Trophoblast cell (in vitro differentiated cells and primary cell): ENCODE results near the gene IL10RB.

Source experiments
- DNase-seq, 2 donors: peaks; one replicate each; pipeline ENCODE4 v3.0.0-alpha.2; 2016
- H2AFZ ChIP-seq: 2 replicates; pipeline ENCODE4 v1.6.1; 2013; ENCODE audit warnings: low read length, moderate library complexity, mild to moderate bottlenecking; ENCODE audit not compliant: insufficient read depth, poor library complexity
- H2AK5ac ChIP-seq: 2 replicates; pipeline ENCODE4 v1.6.1; 2013; ENCODE audit warnings: mild to moderate bottlenecking, low read length
- H2BK120ac ChIP-seq: 2 replicates; pipeline ENCODE4 v1.6.1; 2013; ENCODE audit warnings: low read length, mild to moderate bottlenecking, moderate library complexity; ENCODE audit not compliant: insufficient read depth, poor library complexity
- H2BK12ac ChIP-seq: 2 replicates; pipeline ENCODE4 v1.6.1; 2013; ENCODE audit warnings: mild to moderate bottlenecking, low read length, moderate library complexity
- H2BK5ac ChIP-seq: 2 replicates; pipeline ENCODE4 v1.6.1; 2013; ENCODE audit warnings: low read length, low read depth, moderate library complexity, mild to moderate bottlenecking; ENCODE audit not compliant: poor library complexity
- H3K14ac ChIP-seq: 2 replicates; pipeline ENCODE4 v1.6.1; 2013; ENCODE audit warnings: mild to moderate bottlenecking, low read length
- H3K18ac ChIP-seq: 2 replicates; pipeline ENCODE4 v1.6.1; 2013; ENCODE audit warnings: mild to moderate bottlenecking, low read length
- H3K23ac ChIP-seq: 2 replicates; pipeline ENCODE4 v1.6.1; 2013; ENCODE audit warnings: low read length
- H3K27ac ChIP-seq: 2 replicates; pipeline ENCODE4 v1.5.1; 2013; ENCODE audit warnings: low read depth, mild to moderate bottlenecking, inconsistent platforms, low read length, moderate library complexity
- H3K27me3 ChIP-seq: 2 replicates; pipeline ENCODE4 v1.6.1; 2013; ENCODE audit warnings: inconsistent platforms, mild to moderate bottlenecking, low read length, moderate library complexity; ENCODE audit not compliant: insufficient read depth
- H3K36me3 ChIP-seq, 2 experiments: 1 replicate in 1 of 2; 2 replicates in 1 of 2; pipeline ENCODE4 v1.6.1; 2013; ENCODE audit warnings: low read length in 2 of 2, mild to moderate bottlenecking in 2 of 2, moderate library complexity in 1 of 2; ENCODE audit not compliant: insufficient read depth in 2 of 2, control insufficient read depth in 1 of 2
- H3K4ac ChIP-seq: 2 replicates; pipeline ENCODE4 v1.6.1; 2013; ENCODE audit warnings: low read depth, mild to moderate bottlenecking, low read length, moderate library complexity
- H3K4me1 ChIP-seq, 2 experiments: 1 replicate in 1 of 2; 2 replicates in 1 of 2; pipeline ENCODE4 v1.6.1; 2013; ENCODE audit warnings: low read length in 2 of 2, mild to moderate bottlenecking in 2 of 2, moderate library complexity in 1 of 2; ENCODE audit not compliant: insufficient read depth in 2 of 2, control insufficient read depth in 1 of 2
- H3K4me2 ChIP-seq: 2 replicates; pipeline ENCODE4 v1.6.1; 2013; ENCODE audit warnings: inconsistent platforms, mild to moderate bottlenecking, low read length, moderate library complexity
- H3K4me3 ChIP-seq: 2 replicates; pipeline ENCODE4 v1.5.1; 2013; ENCODE audit warnings: mild to moderate bottlenecking, low read depth, low read length, inconsistent platforms
- H3K79me1 ChIP-seq: one replicate; pipeline ENCODE4 v1.6.1; 2013; ENCODE audit warnings: low read length
- H3K79me2 ChIP-seq: 2 replicates; pipeline ENCODE4 v1.6.1; 2013; ENCODE audit warnings: low read length, mild to moderate bottlenecking; ENCODE audit not compliant: control insufficient read depth, insufficient read depth, poor library complexity
- H3K9ac ChIP-seq: 2 replicates; pipeline ENCODE4 v1.6.1; 2013; ENCODE audit warnings: mild to moderate bottlenecking, low read length
- H3K9me3 ChIP-seq: 2 replicates; pipeline ENCODE4 v1.6.1; 2013; ENCODE audit warnings: low read depth, mild to moderate bottlenecking, control low read depth, inconsistent platforms, low read length; ENCODE audit not compliant: insufficient read depth
- H4K12ac ChIP-seq: 2 replicates; pipeline ENCODE4 v1.6.1; 2013; ENCODE audit warnings: low read depth, mild to moderate bottlenecking, low read length, moderate library complexity
- H4K8ac ChIP-seq: 2 replicates; pipeline ENCODE4 v1.6.1; 2013; ENCODE audit warnings: low read depth, mild to moderate bottlenecking, low read length, moderate library complexity
- H4K91ac ChIP-seq: one replicate; pipeline ENCODE4 v1.6.1; 2013; ENCODE audit warnings: low read depth, mild to moderate bottlenecking, low read length, moderate library complexity
- WGBS: extraction: QIAGEN DNeasy Blood & Tissue Kit; methylation state at CpG from one replicate; pipeline ENCODE4 v1.1.7; 2013; ENCODE audit warnings: missing lambda C conversion rate; ENCODE audit not compliant: insufficient read length, insufficient coverage; ENCODE audit errors: extremely low coverage; 5-methylcytosine and 5-hydroxymethylcytosine counted together

IL10RB gene

DNA sequence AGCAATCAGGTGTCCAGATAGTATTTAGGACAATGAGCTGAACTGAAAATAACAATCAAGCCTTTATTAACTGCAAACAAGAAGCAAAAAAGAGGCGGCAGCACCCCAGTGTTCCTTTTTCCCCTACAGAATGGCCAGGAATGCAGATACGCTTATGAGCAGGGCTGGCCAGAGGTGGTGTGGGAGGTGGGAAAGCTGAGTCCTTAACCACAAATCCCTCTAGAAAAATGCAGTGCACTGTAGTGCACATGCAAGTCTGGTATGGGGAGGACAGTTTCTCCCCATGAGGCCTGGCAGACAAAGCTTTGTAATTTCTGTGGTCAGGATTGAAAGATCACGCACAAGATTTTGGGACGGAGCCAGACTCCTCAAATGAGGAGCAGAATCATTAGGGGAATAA, 47.9 kb downstream of the IL10RB start:
- Histone ChIP-seq H3K27ac (no peak overlapping the region), H2BK12ac (no peak overlapping the region), H3K79me2 (no peaks in the 10 kb centered on the region), H3K18ac (no peak overlapping the region), H4K91ac (no peak overlapping the region), H3K4ac (no peak overlapping the region), H2AFZ (no peak overlapping the region), H2BK120ac (no peak overlapping the region), H4K12ac (no peak overlapping the region), H2AK5ac (no peak overlapping the region), H3K9me3 (no peaks in the 10 kb centered on the region), H3K23ac (no peak overlapping the region), H3K4me3 (no peak overlapping the region), H3K27me3 (no peaks in the 10 kb centered on the region), H3K4me2 (no peak overlapping the region), H2BK5ac (no peak overlapping the region), H3K79me1 (no peaks in the 10 kb centered on the region), H3K36me3 (no peaks in the 10 kb centered on the region), H3K4me1 (no peaks in the 10 kb centered on the region), H3K14ac (no peak overlapping the region), H4K8ac (no peak overlapping the region), H3K9ac (no peak overlapping the region)
- no CpG with 5 or more reads among the region's 4 CpGs for WGBS
- no peak for DNase-seq

DNA sequence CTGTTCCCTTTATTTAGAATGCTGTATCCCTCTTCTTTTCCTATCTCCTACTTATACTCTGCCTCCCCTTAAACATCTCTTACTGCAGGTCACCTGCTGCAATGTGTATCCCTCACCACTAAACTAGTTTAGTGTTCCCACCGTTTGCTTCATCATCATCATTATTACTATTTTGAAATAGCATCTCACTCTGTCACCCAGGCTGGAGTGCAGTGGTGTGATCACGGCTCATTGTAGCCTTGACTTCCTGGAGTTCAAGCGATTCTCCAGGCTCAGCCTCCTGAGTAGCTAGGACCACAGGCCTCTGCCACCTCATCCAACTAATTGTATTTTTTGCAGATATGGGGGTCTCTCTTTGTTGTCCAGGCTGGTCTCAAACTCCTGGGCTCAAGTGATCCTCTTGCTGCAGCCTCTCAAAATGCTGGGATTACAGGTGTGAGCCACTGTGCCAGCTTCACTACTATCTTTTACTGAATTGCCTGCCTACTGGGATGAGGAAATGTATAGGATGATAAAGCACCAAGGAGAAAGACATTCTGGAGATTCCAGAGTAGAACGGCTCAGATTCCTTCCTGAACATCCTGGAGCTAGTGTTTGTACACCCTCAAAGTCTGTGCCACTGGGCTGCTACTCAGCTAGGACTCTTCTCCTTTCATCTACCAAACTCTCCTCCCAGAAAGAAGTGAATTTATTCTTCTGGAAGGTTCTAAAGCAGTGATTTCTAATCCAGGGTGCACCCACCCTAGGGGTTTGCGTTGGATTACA, 50.0 kb downstream of the IL10RB start:
- H2BK5ac ChIP-seq = no peak overlapping the region
- H2AFZ ChIP-seq = no peak overlapping the region
- H2BK120ac ChIP-seq = no peak overlapping the region
- H4K12ac ChIP-seq = no peak overlapping the region
- H2BK12ac ChIP-seq = no peak overlapping the region
- no CpG with 5 or more reads among the region's 5 CpGs for WGBS
- H3K27me3 ChIP-seq = no peaks in the 10 kb centered on the region
- no peak for DNase-seq
- H4K8ac ChIP-seq = no peak overlapping the region
- no peaks in the 10 kb centered on the region for H3K4me1 ChIP-seq
- no peak overlapping the region for H3K14ac ChIP-seq
- no peak overlapping the region for H3K4ac ChIP-seq
- no peaks in the 10 kb centered on the region for H3K36me3 ChIP-seq
- no peak overlapping the region for H3K27ac ChIP-seq
- no peak overlapping the region for H3K4me2 ChIP-seq
- H3K79me1 ChIP-seq = no peaks in the 10 kb centered on the region
- no peak overlapping the region for H3K18ac ChIP-seq
- H3K4me3 ChIP-seq = no peak overlapping the region
- H3K9ac ChIP-seq = no peak overlapping the region
- H4K91ac ChIP-seq = no peak overlapping the region
- H3K79me2 ChIP-seq = no peaks in the 10 kb centered on the region
- no peaks in the 10 kb centered on the region for H3K9me3 ChIP-seq
- H3K23ac ChIP-seq = no peak overlapping the region
- no peak overlapping the region for H2AK5ac ChIP-seq

DNA sequence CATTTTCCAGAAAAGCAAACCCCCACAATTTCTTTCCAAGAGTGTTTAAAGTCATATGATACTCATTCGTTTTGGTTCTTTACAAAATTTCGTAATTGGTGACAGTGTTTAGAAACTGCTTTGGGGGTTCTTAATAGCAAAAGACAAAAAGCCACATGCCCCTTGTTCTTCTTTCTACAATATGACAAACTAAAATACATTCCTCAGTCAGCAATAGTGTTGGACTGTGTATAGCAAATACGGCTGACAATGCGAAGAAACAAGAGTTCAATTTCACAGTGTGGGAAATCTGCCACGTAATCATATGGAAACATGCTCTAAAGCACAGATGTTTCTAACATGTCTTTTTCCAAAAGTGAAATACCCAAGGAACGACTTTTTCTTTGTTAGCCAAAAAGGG, 51.0 kb downstream of the IL10RB start:
- H3K14ac ChIP-seq = no peak overlapping the region
- H3K18ac ChIP-seq = no peak overlapping the region
- DNase-seq = peak in 1 of 2 donors; percentile 33
- H3K79me1 ChIP-seq = no peaks in the 10 kb centered on the region
- H3K9me3 ChIP-seq = no peaks in the 10 kb centered on the region
- no peak overlapping the region for H4K12ac ChIP-seq
- H3K4ac ChIP-seq = no peak overlapping the region
- no peaks in the 10 kb centered on the region for H3K36me3 ChIP-seq
- H2AFZ ChIP-seq = no peak overlapping the region
- H3K79me2 ChIP-seq = no peaks in the 10 kb centered on the region
- H2BK5ac ChIP-seq = no peak overlapping the region
- no peak overlapping the region for H3K4me2 ChIP-seq
- no peaks in the 10 kb centered on the region for H3K27me3 ChIP-seq
- no peak overlapping the region for H3K4me3 ChIP-seq
- H3K4me1 ChIP-seq = no peaks in the 10 kb centered on the region
- H4K8ac ChIP-seq = no peak overlapping the region
- H4K91ac ChIP-seq = no peak overlapping the region
- no CpG with 5 or more reads among the region's 6 CpGs for WGBS
- no peak overlapping the region for H3K23ac ChIP-seq
- no peak overlapping the region for H3K9ac ChIP-seq
- no peak overlapping the region for H3K27ac ChIP-seq
- H2AK5ac ChIP-seq = no peak overlapping the region
- no peak overlapping the region for H2BK12ac ChIP-seq
- H2BK120ac ChIP-seq = no peak overlapping the region

DNA sequence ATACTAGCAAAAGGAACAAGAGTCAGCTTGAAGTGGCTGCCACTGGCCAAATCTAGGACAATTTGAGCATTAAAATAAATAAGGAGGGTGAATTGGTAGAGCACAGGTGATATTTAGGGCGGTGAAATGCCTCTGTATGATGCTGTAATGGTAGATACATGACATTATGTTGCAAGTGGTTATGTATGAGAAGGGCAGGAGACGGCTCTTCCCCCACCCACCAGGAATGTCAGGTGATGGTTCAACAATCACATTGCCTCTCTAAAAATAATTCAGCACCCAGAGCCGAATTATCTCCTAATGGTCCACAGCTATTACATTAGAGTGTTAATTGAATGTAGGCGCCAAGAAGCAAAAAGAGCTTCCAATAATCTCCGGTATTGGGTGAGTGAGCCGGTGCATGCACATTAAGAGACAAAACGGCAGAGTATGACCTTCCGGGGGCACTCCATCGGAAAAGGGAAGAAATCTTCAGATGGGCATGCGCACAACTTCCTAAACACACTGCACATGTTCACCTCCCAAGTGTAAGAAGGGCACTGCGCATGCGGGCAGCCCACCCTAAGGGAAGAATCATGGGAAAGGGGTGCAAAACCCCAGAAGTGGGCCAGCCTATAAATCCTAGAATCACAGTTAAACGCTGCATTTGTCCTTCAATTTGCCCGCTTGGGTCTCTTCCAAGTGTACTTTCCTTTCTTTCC, 51.8 kb downstream of the IL10RB start:
- no peak overlapping the region for H3K18ac ChIP-seq
- H3K4me3 ChIP-seq = no peak overlapping the region
- no peak overlapping the region for H3K14ac ChIP-seq
- H3K79me2 ChIP-seq = no peaks in the 10 kb centered on the region
- H3K4me1 ChIP-seq = no peaks in the 10 kb centered on the region
- no peaks in the 10 kb centered on the region for H3K79me1 ChIP-seq
- no peaks in the 10 kb centered on the region for H3K27me3 ChIP-seq
- H2AFZ ChIP-seq = no peak overlapping the region
- no peak overlapping the region for H3K4me2 ChIP-seq
- no peak overlapping the region for H4K91ac ChIP-seq
- H2AK5ac ChIP-seq = no peak overlapping the region
- no CpG with 5 or more reads among the region's 14 CpGs for WGBS
- H3K36me3 ChIP-seq = no peaks in the 10 kb centered on the region
- no peak overlapping the region for H2BK5ac ChIP-seq
- H2BK120ac ChIP-seq = no peak overlapping the region
- no peak overlapping the region for H2BK12ac ChIP-seq
- no peak overlapping the region for H3K4ac ChIP-seq
- no peaks in the 10 kb centered on the region for H3K9me3 ChIP-seq
- H4K12ac ChIP-seq = no peak overlapping the region
- no peak overlapping the region for H4K8ac ChIP-seq
- H3K23ac ChIP-seq = no peak overlapping the region
- DNase-seq = no peak
- H3K27ac ChIP-seq = no peak overlapping the region
- no peak overlapping the region for H3K9ac ChIP-seq
